K562 (cell line): ENCODE measurements around the gene CRYBG3.

ENCODE experiments used
- ADNP ChIP-seq: fragments of 200-800 bp; sonication (Bioruptor generic); IDR thresholded peaks from 2 replicates; pipeline ENCODE4 v1.6.1; 2016; ENCODE audit warnings: missing genetic modification characterization, missing compliant biosample characterization
- CTCF ChIP-seq, 3 experiments: IDR thresholded peaks in 2 of 3; conservative IDR thresholded peaks in 1 of 3; 2 replicates each; pipeline ENCODE4 v1.5.1; 2011 to 2012; ENCODE audit warnings: low read length in 3 of 3, mild to moderate bottlenecking in 3 of 3, control low read depth in 2 of 3, improper control_type of control experiment in 1 of 3, inconsistent platforms in 1 of 3, low read depth in 1 of 3, mixed read lengths in 1 of 3, moderate library complexity in 1 of 3; ENCODE audit not compliant: insufficient read depth in 2 of 3
- FOXA3 ChIP-seq, 2 experiments: fragments of 450-650 bp in 1 of 2; sonication (generic) in 1 of 2; formaldehyde crosslinking; IDR thresholded peaks in 1 of 2; conservative IDR thresholded peaks in 1 of 2; 2 replicates each; pipeline versions ENCODE4 v1.4.0 to v1.8.0; 2020 to 2022; ENCODE audit warnings: mild to moderate bottlenecking in 2 of 2, missing genetic modification reagents in 1 of 2
- MTA3 ChIP-seq: fragments of 450-650 bp; formaldehyde crosslinking; IDR thresholded peaks from 2 replicates; pipeline ENCODE4 v1.6.1; 2017; ENCODE audit warnings: mild to moderate bottlenecking, borderline replicate concordance
- NKRF ChIP-seq: fragments of 450-650 bp; IDR thresholded peaks from 2 replicates; pipeline ENCODE4 v1.6.1; 2016; ENCODE audit warnings: borderline replicate concordance
- SP1 ChIP-seq: sonication (generic); formaldehyde crosslinking; IDR thresholded peaks from 2 replicates; pipeline ENCODE4 v1.8.1; 2022; ENCODE audit warnings: mild to moderate bottlenecking, missing genetic modification reagents
- SP2 ChIP-seq: IDR thresholded peaks from 2 replicates; pipeline ENCODE4 v1.6.1; 2011; ENCODE audit warnings: mild to moderate bottlenecking, low read depth, low read length, moderate library complexity; ENCODE audit not compliant: poor library complexity, severe bottlenecking; ENCODE audit errors: extremely low read depth
- TAF1 ChIP-seq: IDR thresholded peaks from 2 replicates; pipeline ENCODE4 v1.6.1; 2011; ENCODE audit warnings: mild to moderate bottlenecking, low read length, moderate library complexity; ENCODE audit not compliant: insufficient read depth, control insufficient read depth, severe bottlenecking; ENCODE audit errors: extremely low read depth
- THRAP3 ChIP-seq: fragments of 450-650 bp; IDR thresholded peaks from 2 replicates; pipeline ENCODE4 v1.6.1; 2016; ENCODE audit warnings: mild to moderate bottlenecking, inconsistent platforms, borderline replicate concordance
- ZNF77 ChIP-seq: fragments of 250-450 bp; sonication (Bioruptor Pico); IDR thresholded peaks from 2 replicates; pipeline ENCODE4 v1.5.0; 2020
- TF ChIP-seq, protein P1 (sequence below): sonication (generic); formaldehyde crosslinking; IDR thresholded peaks from 2 replicates; pipeline ENCODE4 v1.9.0; 2022; ENCODE audit warnings: mild to moderate bottlenecking, missing genetic modification reagents
- TF ChIP-seq, protein P2 (sequence below): fragments of 250-450 bp; sonication (Bioruptor Pico); IDR thresholded peaks from 2 replicates; pipeline ENCODE4 v1.5.0; 2021
- TF ChIP-seq, protein P3 (sequence below), 2 experiments: fragments of 450-650 bp in 1 of 2; IDR thresholded peaks; 2 replicates each; pipeline ENCODE4 v1.6.1; 2011 to 2017; ENCODE audit warnings: low read depth in 2 of 2, antibody characterized with exemption in 1 of 2, borderline replicate concordance in 1 of 2, low read length in 1 of 2, mild to moderate bottlenecking in 1 of 2, mixed read lengths in 1 of 2; ENCODE audit not compliant: control insufficient read depth in 1 of 2

DNA sequence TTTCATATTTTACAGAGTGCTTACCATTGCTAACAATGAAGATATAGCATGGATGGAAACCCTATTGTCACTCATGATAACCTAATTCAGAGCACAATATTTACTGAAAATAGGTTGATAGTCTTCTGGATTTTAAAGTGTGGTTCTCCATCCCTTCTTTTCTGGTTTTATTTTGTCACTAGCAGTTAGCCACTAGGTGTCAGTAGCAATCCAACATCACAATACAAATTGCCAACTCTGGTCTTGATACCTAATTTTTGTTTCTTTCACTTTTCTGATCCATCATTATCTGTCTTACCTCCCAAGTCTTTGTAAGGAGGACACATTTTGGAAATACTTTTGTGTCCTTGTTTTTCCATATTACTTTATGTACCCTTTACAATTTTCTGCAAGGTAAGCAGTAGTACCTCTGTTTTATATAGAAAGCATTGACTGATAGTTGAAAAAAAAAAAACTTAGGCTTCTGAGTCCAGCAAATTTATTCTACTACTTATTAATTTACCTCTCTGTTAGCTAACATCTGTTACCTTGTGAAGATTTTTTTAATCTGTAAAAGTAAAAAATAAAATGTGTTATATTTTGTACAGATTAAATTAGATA lies 28.3 kb upstream of the CRYBG3 start:
- TF ChIP-seq THRAP3, result no peak
- no peak for TF ChIP-seq MTA3
- no peak for TF ChIP-seq TAF1
- TF ChIP-seq, protein P1, sequence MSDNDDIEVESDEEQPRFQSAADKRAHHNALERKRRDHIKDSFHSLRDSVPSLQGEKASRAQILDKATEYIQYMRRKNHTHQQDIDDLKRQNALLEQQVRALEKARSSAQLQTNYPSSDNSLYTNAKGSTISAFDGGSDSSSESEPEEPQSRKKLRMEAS, result no peak
- peak; percentile 40 to 71 (median 53); a peak in 5 of 6 replicates for TF ChIP-seq CTCF (IDR thresholded peaks at IDR 0.05 in 2 of 3, conservative IDR thresholded peaks at IDR 0.05 in 1 of 3; ENCODE audit: insufficient read depth in 2 of 3, low read depth in 1 of 3, low read length in 3 of 3)
- TF ChIP-seq, protein P2, sequence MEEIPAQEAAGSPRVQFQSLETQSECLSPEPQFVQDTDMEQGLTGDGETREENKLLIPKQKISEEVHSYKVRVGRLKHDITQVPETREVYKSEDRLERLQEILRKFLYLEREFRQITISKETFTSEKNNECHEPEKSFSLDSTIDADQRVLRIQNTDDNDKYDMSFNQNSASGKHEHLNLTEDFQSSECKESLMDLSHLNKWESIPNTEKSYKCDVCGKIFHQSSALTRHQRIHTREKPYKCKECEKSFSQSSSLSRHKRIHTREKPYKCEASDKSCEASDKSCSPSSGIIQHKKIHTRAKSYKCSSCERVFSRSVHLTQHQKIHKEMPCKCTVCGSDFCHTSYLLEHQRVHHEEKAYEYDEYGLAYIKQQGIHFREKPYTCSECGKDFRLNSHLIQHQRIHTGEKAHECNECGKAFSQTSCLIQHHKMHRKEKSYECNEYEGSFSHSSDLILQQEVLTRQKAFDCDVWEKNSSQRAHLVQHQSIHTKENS (CRISPR knock-in tag), result no peak
- no peak for TF ChIP-seq ADNP (tag)
- TF ChIP-seq FOXA3 (CRISPR knock-in tag; conservative IDR thresholded peaks at IDR 0.05 in 1 of 2, IDR thresholded peaks at IDR 0.05 in 1 of 2), result no peak
- TF ChIP-seq SP1 (CRISPR knock-in tag), result no peak
- TF ChIP-seq ZNF77 (CRISPR knock-in tag), result no peak
- TF ChIP-seq SP2, result no peak
- TF ChIP-seq NKRF, result no peak
- TF ChIP-seq, protein P3, sequence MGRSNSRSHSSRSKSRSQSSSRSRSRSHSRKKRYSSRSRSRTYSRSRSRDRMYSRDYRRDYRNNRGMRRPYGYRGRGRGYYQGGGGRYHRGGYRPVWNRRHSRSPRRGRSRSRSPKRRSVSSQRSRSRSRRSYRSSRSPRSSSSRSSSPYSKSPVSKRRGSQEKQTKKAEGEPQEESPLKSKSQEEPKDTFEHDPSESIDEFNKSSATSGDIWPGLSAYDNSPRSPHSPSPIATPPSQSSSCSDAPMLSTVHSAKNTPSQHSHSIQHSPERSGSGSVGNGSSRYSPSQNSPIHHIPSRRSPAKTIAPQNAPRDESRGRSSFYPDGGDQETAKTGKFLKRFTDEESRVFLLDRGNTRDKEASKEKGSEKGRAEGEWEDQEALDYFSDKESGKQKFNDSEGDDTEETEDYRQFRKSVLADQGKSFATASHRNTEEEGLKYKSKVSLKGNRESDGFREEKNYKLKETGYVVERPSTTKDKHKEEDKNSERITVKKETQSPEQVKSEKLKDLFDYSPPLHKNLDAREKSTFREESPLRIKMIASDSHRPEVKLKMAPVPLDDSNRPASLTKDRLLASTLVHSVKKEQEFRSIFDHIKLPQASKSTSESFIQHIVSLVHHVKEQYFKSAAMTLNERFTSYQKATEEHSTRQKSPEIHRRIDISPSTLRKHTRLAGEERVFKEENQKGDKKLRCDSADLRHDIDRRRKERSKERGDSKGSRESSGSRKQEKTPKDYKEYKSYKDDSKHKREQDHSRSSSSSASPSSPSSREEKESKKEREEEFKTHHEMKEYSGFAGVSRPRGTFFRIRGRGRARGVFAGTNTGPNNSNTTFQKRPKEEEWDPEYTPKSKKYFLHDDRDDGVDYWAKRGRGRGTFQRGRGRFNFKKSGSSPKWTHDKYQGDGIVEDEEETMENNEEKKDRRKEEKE (IDR thresholded peaks at IDR 0.05; ENCODE audit: borderline replicate concordance in 1 of 2, control insufficient read depth in 1 of 2, low read depth in 2 of 2, low read length in 1 of 2), result no peak
